IPS-NIHi7 (cell line): Measurements from ENCODE around the gene PGA5.

ENCODE experiments used
- DNase-seq: peaks from one replicate; pipeline ENCODE4 v3.0.0; 2012; ENCODE audit warnings: mixed read lengths; ENCODE audit errors: extremely low spot score

PGA5 gene

GRCh38 chr11:61267437-61267841 lies 26.5 kb downstream of the PGA5 start:
- no peak for DNase-seq

- DNase-seq, result no peak
Observed at GRCh38 chr11:61268588-61269250, 27.7 kb downstream of the PGA5 start.

GRCh38 chr11:61270354-61271076 lies 29.5 kb downstream of the PGA5 start:
- DNase-seq, result no peak

- DNase-seq, result no peak
Observed at GRCh38 chr11:61272731-61273130, 31.8 kb downstream of the PGA5 start.

- DNase-seq, result no peak
Observed at GRCh38 chr11:61273178-61274078, 32.5 kb downstream of the PGA5 start.

GRCh38 chr11:61274084-61274483 lies 33.1 kb downstream of the PGA5 start:
- no peak for DNase-seq

GRCh38 chr11:61275191-61275590 lies 34.2 kb downstream of the PGA5 start:
- DNase-seq, result no peak

- no peak for DNase-seq
Observed at GRCh38 chr11:61277186-61278000, 36.4 kb downstream of the PGA5 start.

- no peak for DNase-seq
Observed at GRCh38 chr11:61278001-61278470, 37.1 kb downstream of the PGA5 start.

- DNase-seq, result no peak
Observed at GRCh38 chr11:61279934-61280659, 39.1 kb downstream of the PGA5 start.

GRCh38 chr11:61280883-61281580 lies 40.1 kb downstream of the PGA5 start:
- no peak for DNase-seq

- DNase-seq, result peak; percentile 97
Observed at GRCh38 chr11:61281581-61282250, 40.7 kb downstream of the PGA5 start.

GRCh38 chr11:61283613-61284012 lies 42.6 kb downstream of the PGA5 start:
- DNase-seq, result no peak

- DNase-seq, result no peak
Observed at GRCh38 chr11:61287338-61287977, 46.5 kb downstream of the PGA5 start.

- peak; percentile 35 for DNase-seq
Observed at GRCh38 chr11:61290905-61291690, 50.1 kb downstream of the PGA5 start.

GRCh38 chr11:61292356-61292755 lies 51.4 kb downstream of the PGA5 start:
- DNase-seq, result no peak

- DNase-seq, result peak; percentile 46
Observed at GRCh38 chr11:61293867-61294716, 53.1 kb downstream of the PGA5 start.
